ENCODE measurements around the gene APOBEC3G.
"Not testable (repeated sequence)": the region's sequence is repeated elsewhere in the genome, so short reads cannot be mapped to it uniquely, and the experiment has no call there.

DNA sequence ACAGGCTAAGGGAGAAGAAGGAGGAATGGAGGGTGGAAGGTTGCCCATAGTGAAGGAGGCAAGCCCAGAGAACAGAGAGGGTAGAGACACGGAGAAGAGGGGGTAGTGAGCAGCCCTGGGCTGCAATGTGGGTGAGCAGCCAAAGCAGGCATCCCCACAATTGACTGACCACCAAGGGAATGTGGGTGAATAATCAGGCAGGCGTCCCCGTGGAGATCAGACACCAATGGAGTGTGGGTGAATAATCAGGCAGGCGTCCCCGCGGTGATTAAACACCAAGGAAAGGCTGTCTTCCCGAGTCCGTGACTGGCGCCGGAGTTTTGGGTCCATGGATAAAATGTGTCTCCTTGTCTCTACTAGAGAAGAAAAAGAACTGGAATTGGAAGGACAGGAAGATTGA, 15.1 kb upstream of the APOBEC3G start:
- not testable (repeated sequence) for TF ChIP-seq POLR2A (IDR thresholded peaks at IDR 0.05)
- TF ChIP-seq, protein P1, sequence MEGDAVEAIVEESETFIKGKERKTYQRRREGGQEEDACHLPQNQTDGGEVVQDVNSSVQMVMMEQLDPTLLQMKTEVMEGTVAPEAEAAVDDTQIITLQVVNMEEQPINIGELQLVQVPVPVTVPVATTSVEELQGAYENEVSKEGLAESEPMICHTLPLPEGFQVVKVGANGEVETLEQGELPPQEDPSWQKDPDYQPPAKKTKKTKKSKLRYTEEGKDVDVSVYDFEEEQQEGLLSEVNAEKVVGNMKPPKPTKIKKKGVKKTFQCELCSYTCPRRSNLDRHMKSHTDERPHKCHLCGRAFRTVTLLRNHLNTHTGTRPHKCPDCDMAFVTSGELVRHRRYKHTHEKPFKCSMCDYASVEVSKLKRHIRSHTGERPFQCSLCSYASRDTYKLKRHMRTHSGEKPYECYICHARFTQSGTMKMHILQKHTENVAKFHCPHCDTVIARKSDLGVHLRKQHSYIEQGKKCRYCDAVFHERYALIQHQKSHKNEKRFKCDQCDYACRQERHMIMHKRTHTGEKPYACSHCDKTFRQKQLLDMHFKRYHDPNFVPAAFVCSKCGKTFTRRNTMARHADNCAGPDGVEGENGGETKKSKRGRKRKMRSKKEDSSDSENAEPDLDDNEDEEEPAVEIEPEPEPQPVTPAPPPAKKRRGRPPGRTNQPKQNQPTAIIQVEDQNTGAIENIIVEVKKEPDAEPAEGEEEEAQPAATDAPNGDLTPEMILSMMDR (IDR thresholded peaks at IDR 0.05), result not testable (repeated sequence)
